ENCODE measurements around the gene RGL1.

DNA sequence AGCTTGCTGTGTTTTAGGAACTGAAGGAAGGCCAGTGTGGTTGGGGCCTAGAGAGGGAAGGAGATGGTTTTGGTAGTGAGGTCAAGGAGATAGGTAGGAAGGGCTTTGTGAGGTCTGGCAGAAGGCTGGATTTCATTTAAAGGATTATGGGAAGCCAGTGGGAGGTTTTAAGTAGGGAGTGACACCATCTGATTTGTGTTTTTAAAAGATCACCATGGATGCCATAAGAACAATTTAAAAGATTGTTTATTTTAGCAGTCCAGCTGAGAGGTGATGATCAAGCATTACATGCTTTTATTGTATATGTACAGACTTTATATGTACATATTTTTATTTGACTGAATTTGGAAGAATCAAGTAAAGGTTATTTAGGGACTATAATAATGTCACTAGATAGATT is 26.4 kb downstream of the RGL1 start:
- TF ChIP-seq, protein P1, sequence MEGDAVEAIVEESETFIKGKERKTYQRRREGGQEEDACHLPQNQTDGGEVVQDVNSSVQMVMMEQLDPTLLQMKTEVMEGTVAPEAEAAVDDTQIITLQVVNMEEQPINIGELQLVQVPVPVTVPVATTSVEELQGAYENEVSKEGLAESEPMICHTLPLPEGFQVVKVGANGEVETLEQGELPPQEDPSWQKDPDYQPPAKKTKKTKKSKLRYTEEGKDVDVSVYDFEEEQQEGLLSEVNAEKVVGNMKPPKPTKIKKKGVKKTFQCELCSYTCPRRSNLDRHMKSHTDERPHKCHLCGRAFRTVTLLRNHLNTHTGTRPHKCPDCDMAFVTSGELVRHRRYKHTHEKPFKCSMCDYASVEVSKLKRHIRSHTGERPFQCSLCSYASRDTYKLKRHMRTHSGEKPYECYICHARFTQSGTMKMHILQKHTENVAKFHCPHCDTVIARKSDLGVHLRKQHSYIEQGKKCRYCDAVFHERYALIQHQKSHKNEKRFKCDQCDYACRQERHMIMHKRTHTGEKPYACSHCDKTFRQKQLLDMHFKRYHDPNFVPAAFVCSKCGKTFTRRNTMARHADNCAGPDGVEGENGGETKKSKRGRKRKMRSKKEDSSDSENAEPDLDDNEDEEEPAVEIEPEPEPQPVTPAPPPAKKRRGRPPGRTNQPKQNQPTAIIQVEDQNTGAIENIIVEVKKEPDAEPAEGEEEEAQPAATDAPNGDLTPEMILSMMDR (IDR thresholded peaks at IDR 0.05), result no peak
- no peak for TF ChIP-seq POLR2A (IDR thresholded peaks at IDR 0.05)
